ENCODE results near the gene MCC. TPM values are rescaled to one million over a fixed set of nuclear protein-coding genes. Genes with fewer than 3 reads are reported as not detected.

MCC gene
- total and polyA plus RNA-seq, 2 donors from 2014 or later = 2.4 to 20.6 TPM

DNA sequence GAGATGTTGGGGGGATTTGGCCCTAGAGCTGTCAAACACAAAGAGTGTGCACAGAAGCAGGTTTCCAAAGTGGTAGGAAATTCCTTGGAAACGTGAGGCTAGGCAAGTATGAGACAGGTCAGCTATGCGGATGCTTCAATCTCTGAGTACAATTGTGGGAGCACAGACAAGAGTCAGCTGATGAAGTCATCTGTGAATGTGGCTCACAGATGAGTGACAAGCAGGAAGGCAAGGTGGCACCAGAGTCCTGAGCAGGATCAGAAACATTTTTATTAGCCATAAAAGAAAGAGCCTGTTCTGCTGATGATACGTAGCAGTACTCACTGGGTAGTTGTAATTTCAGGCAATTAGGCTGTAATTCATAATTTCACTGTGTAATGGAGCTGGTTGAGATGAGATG, 394.7 kb downstream of the MCC start:
- TF ChIP-seq, protein P1, sequence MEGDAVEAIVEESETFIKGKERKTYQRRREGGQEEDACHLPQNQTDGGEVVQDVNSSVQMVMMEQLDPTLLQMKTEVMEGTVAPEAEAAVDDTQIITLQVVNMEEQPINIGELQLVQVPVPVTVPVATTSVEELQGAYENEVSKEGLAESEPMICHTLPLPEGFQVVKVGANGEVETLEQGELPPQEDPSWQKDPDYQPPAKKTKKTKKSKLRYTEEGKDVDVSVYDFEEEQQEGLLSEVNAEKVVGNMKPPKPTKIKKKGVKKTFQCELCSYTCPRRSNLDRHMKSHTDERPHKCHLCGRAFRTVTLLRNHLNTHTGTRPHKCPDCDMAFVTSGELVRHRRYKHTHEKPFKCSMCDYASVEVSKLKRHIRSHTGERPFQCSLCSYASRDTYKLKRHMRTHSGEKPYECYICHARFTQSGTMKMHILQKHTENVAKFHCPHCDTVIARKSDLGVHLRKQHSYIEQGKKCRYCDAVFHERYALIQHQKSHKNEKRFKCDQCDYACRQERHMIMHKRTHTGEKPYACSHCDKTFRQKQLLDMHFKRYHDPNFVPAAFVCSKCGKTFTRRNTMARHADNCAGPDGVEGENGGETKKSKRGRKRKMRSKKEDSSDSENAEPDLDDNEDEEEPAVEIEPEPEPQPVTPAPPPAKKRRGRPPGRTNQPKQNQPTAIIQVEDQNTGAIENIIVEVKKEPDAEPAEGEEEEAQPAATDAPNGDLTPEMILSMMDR (IDR thresholded peaks at IDR 0.05; ENCODE audit: borderline replicate concordance, extremely low read depth, insufficient read depth) = no peak
- no peaks in the 10 kb centered on the region for H3K27me3 ChIP-seq (ENCODE audit: control insufficient read depth, insufficient read depth, low read length)
- peaks cover 0 to 6% (median 3%) of the 10 kb centered on the region in 3 donors for H3K4me1 ChIP-seq (ENCODE audit: control insufficient read depth in 2 of 3, insufficient read depth in 2 of 3, low read depth in 1 of 3, low read length in 3 of 3)
- H3K4me3 ChIP-seq (ENCODE audit: low read length in 3 of 3) = no peak overlapping the region
- H3K36me3 ChIP-seq (ENCODE audit: control insufficient read depth in 2 of 3, insufficient read depth in 3 of 3, low read length in 3 of 3) = no peaks in the 10 kb centered on the region
- H3K9me3 ChIP-seq (ENCODE audit: control insufficient read depth in 2 of 3, insufficient read depth in 1 of 3, low read length in 3 of 3) = no peaks in the 10 kb centered on the region
- no peak for FAIRE-seq
- H3K27ac ChIP-seq (ENCODE audit: low read depth in 2 of 2, low read length in 2 of 2) = no peak overlapping the region
- H3K9ac ChIP-seq (ENCODE audit: low read length in 3 of 3) = no peak overlapping the region
- intact Hi-C loops (cut with DNase I) = no loop called here
- DNase-seq = no peak

DNA sequence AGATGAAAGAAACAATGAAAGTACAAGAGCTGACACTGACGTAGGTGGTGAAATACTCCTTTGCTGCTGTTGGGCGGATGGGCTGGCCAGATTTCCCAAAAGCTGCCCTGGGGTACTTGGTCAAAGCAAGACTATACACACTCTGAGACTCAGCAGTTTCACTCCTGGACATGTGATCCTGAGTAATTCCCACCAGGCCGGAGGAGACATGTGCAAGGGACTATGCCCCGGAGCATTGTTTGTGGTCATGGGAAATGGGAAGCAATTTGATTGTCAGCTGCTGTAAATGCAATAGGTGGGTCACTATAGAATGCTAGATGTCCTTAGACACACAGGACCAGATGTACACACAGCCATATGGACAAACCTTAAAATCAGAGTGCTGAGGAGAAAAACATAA, 395.6 kb downstream of the MCC start:
- H3K9me3 ChIP-seq (ENCODE audit: control insufficient read depth in 2 of 3, insufficient read depth in 1 of 3, low read length in 3 of 3) = no peaks in the 10 kb centered on the region
- H3K27me3 ChIP-seq (ENCODE audit: control insufficient read depth, insufficient read depth, low read length) = no peaks in the 10 kb centered on the region
- no peak for DNase-seq
- H3K27ac ChIP-seq (ENCODE audit: low read depth in 2 of 2, low read length in 2 of 2) = no peak overlapping the region
- H3K4me3 ChIP-seq (ENCODE audit: low read length in 3 of 3) = no peak overlapping the region
- H3K36me3 ChIP-seq (ENCODE audit: control insufficient read depth in 2 of 3, insufficient read depth in 3 of 3, low read length in 3 of 3) = no peaks in the 10 kb centered on the region
- no peak for FAIRE-seq
- H3K4me1 ChIP-seq (ENCODE audit: control insufficient read depth in 2 of 3, insufficient read depth in 2 of 3, low read depth in 1 of 3, low read length in 3 of 3) = peaks cover 0 to 9% (median 3%) of the 10 kb centered on the region in 3 donors
- intact Hi-C loops (cut with DNase I) = no loop called here
- TF ChIP-seq, protein P1 (IDR thresholded peaks at IDR 0.05; ENCODE audit: borderline replicate concordance, extremely low read depth, insufficient read depth) = no peak
- no peak overlapping the region for H3K9ac ChIP-seq (ENCODE audit: low read length in 3 of 3)

DNA sequence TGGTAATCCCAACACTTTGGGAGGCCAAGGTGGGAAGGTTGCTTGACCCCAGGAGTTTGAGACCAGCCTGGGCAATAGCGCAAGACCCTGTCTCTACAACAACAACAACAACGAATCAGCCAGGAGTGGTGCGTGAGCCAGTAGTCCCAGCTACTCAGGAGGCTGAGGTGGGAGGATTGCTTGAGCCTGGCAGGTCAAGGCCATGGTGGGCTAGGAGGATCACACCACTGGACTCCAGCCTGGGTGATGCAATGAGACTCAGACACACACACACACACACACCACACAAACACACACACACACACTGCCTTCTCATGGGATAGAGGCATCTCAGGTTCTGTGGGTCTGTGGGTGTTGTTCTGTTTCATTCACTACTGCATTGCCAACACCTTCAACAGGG, 396.6 kb downstream of the MCC start:
- no peaks in the 10 kb centered on the region for H3K9me3 ChIP-seq (ENCODE audit: control insufficient read depth in 2 of 3, insufficient read depth in 1 of 3, low read length in 3 of 3)
- no peak overlapping the region for H3K27ac ChIP-seq (ENCODE audit: low read depth in 2 of 2, low read length in 2 of 2)
- H3K27me3 ChIP-seq (ENCODE audit: control insufficient read depth, insufficient read depth, low read length) = no peaks in the 10 kb centered on the region
- intact Hi-C loops (cut with DNase I) = no loop called here
- FAIRE-seq (no peak), DNase-seq (no peak)
- TF ChIP-seq, protein P1 (IDR thresholded peaks at IDR 0.05; ENCODE audit: borderline replicate concordance, extremely low read depth, insufficient read depth) = no peak
- no peak overlapping the region for H3K9ac ChIP-seq (ENCODE audit: low read length in 3 of 3)
- H3K4me1 ChIP-seq (ENCODE audit: control insufficient read depth in 2 of 3, insufficient read depth in 2 of 3, low read depth in 1 of 3, low read length in 3 of 3) = peaks cover 0 to 9% (median 3%) of the 10 kb centered on the region in 3 donors
- no peak overlapping the region for H3K4me3 ChIP-seq (ENCODE audit: low read length in 3 of 3)
- H3K36me3 ChIP-seq (ENCODE audit: control insufficient read depth in 2 of 3, insufficient read depth in 3 of 3, low read length in 3 of 3) = no peaks in the 10 kb centered on the region

All from kidney (tissue), 14 donors.